ENCODE measurements around the gene IPPK. TPM values are rescaled to one million over a fixed set of nuclear protein-coding genes. Genes with fewer than 3 reads are reported as not detected.

Gene IPPK
- total RNA-seq, 2 donors from 2014 or later: 15.1 to 18.1 TPM

DNA sequence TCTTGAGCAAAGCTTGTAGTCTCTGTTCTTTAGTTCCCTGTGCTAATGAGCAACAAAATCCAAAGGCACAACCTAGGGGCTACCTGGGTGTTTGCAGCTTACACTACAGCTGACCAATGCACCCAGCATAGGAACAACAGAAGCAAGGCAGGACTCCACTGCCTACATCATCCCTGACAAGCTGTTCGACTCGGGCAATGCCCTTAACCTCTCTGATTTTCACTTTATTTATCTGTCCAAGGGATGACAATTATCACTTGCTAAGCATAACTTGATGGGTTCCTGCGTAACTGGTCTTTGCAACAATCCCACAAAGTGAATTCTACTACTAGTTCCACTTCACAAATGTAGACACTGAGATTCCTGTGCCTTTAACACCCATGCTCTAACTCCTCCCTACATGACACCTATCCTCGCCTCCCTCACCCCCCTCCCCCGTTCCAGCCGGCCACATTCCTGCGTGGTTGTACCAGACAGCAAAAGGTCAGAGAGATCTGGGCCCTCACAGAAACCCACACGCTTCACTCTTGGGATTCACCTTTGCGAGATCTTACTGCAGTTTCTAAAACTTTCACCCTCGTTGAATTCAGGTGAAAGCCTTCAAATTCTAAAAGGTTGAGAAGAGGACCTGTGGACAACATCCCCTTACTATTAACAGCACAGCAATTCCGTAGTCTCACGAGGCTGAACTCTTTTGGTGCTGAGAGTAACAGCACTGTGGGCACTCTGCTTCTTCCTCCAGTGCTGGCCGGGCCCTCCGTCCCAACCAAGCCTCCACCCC lies 995 bp downstream of the IPPK start:
- Mint-ChIP-seq H3K4me3 (peak overlapping the region; percentile 90), H3K36me3 (ENCODE audit: low read depth) (peaks cover 25% of the 10 kb centered on the region)
- no peak for ATAC-seq (replicated peaks)

DNA sequence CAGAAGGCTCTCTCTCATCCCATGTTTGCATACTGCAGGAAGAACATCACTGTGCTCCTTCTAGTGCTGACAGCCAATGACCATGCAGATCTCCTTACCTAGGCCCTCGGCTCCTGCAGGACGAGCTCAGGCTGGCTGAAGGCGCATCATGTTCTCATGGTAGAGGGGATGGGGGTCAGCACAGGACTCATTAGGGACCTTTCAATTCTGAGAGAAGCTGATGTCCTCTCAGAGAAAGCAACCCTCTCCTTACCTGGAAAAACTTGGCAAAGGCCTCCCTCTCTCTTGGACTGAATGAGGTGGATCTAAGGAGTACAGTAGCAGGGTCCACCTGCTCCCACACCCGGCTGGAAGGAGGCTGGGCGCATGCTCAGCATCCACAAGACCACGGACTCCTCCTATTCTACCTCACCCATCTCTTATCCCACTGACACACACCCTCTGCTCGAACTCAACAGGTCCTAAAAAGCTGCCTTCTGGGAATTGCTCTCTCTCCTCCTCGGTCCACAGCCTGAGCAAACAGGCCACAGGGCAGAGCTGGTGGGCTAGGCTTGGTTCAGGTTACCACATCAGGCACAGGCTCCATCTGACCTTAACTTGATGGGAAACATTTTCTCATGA lies 2.9 kb downstream of the IPPK start:
- peaks cover 25% of the 10 kb centered on the region for H3K36me3 Mint-ChIP-seq (ENCODE audit: low read depth)
- no peak for ATAC-seq (replicated peaks)
- no peaks in the 10 kb centered on the region for H3K9me3 Mint-ChIP-seq
- peak overlapping the region; percentile 90 for H3K4me3 Mint-ChIP-seq
- H3K4me1 Mint-ChIP-seq: peaks cover 32% of the 10 kb centered on the region
- H3K27me3 Mint-ChIP-seq: no peaks in the 10 kb centered on the region
- peak overlapping the region; percentile 32 for H3K27ac Mint-ChIP-seq

More for the DNA sequence above, 995 bp downstream of the IPPK start:
- peaks cover 32% of the 10 kb centered on the region for H3K4me1 Mint-ChIP-seq
- no peaks in the 10 kb centered on the region for H3K9me3 Mint-ChIP-seq
- H3K27me3 Mint-ChIP-seq: no peaks in the 10 kb centered on the region
- H3K27ac Mint-ChIP-seq: peak overlapping the region; percentile 75

DNA sequence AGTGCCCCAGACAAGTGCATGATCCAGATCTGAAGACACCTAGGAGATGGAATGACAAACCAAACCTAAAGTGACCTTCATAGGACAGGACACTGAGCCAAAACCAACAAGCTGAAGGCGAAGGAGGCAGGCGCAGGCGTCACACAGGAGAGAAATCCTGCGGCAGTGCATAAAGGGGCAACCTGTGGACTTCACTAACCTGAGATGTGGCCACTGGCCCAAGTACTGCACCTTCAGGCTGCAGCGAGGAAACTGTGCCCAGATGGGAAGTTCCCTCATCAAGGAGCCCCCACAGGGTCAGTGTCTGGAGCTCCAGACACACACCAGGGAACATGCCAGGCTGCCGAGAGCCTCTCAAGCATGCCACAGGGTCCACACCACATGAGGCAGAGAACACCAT lies 3.7 kb downstream of the IPPK start:
- ATAC-seq (replicated peaks): no peak
- H3K36me3 Mint-ChIP-seq (ENCODE audit: low read depth): peaks cover 28% of the 10 kb centered on the region
- peak overlapping the region; percentile 39 for H3K27ac Mint-ChIP-seq
- H3K9me3 Mint-ChIP-seq: no peaks in the 10 kb centered on the region
- H3K27me3 Mint-ChIP-seq: no peaks in the 10 kb centered on the region
- H3K4me1 Mint-ChIP-seq: peaks cover 38% of the 10 kb centered on the region
- H3K4me3 Mint-ChIP-seq: no peak overlapping the region

DNA sequence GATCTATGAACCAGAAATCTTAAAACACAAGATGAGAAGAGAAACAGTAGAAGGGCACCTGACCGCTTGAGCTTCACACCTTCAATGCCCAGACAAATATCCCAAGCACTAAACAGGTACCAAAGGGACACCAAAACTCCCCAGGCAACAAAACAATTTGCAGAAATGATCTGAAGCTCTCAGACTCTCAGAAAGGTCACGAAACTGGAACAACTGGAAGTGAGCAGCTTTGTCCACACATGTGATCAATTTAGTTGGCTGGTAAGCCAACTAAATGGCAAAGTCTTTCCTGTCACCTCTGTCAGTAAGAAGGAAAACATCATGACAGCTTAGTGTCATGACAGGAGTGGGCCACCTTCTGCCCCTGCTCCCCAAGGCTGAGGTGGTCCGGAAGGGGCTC lies 4.1 kb downstream of the IPPK start:
- Mint-ChIP-seq H3K4me1 (peaks cover 38% of the 10 kb centered on the region), H3K36me3 (ENCODE audit: low read depth) (peaks cover 28% of the 10 kb centered on the region), H3K4me3 (no peak overlapping the region), H3K27ac (peak overlapping the region; percentile 39), H3K9me3 (no peaks in the 10 kb centered on the region), H3K27me3 (no peaks in the 10 kb centered on the region)
- no peak for ATAC-seq (replicated peaks)

DNA sequence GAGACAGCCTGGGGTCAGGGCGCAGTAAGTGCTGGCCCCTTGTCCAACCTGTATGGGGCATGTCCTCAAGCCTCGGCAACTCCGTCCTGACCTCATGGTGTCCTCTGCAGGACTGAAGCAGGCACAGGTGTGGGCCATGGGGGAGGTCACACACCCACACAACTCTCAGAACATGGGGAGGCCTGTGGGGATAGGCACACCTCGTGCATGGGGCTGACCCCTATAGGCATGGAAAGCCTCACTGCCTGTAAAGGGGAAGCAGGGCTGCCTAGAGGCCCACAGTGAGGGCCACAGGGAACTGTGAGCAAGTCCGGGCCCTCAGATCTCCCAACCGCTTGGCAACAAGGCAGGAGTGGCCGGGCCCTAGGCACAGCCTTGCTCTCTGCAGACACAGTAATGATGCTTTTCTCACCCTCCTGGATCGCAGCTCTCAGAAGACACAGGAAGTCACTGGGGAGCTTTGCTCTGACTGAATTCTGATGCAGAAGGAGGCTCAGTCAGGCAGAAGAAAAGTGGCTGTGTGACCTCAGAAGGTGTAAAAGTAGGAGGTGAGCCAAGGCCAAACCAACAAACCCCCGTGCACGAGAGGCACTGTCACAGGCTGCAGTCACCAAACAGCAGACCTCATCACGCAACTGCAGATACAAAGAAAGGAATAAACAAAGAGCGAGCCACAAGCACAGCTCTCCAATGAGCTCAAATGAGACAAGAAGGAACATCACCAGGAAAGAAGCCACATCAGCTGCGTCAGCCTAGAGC lies 5.4 kb downstream of the IPPK start:
- Mint-ChIP-seq H3K27me3 (no peaks in the 10 kb centered on the region), H3K27ac (peak overlapping the region; percentile 55), H3K9me3 (no peaks in the 10 kb centered on the region), H3K4me1 (peaks cover 38% of the 10 kb centered on the region), H3K4me3 (peak overlapping the region; percentile 37), H3K36me3 (ENCODE audit: low read depth) (peaks cover 28% of the 10 kb centered on the region)
- peak; percentile 39 for ATAC-seq (replicated peaks)

DNA sequence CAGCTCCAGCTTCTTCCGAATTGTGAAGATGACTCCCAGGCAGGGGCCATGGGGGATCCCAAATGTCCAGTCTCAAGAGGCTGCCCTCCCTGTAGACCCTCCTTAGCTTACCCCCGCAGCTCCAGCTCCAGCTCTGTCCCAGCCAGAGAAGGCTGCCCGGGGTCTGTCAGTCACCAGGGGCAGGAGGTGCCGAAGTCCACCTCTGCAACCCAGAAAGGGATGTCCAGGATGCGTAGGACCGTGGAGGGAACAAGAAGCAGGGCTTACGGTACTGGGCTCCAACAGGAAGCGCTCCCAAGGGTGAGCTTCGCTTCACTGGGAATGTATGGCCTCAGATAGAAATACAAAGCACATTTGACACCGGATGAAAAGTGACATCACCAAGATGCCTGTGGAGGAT lies 6.0 kb downstream of the IPPK start:
- peak overlapping the region; percentile 61 for H3K27ac Mint-ChIP-seq
- no peaks in the 10 kb centered on the region for H3K9me3 Mint-ChIP-seq
- H3K4me1 Mint-ChIP-seq: peaks cover 35% of the 10 kb centered on the region
- H3K4me3 Mint-ChIP-seq: no peak overlapping the region
- no peak for ATAC-seq (replicated peaks)
- H3K36me3 Mint-ChIP-seq (ENCODE audit: low read depth): peaks cover 28% of the 10 kb centered on the region
- H3K27me3 Mint-ChIP-seq: no peaks in the 10 kb centered on the region

DNA sequence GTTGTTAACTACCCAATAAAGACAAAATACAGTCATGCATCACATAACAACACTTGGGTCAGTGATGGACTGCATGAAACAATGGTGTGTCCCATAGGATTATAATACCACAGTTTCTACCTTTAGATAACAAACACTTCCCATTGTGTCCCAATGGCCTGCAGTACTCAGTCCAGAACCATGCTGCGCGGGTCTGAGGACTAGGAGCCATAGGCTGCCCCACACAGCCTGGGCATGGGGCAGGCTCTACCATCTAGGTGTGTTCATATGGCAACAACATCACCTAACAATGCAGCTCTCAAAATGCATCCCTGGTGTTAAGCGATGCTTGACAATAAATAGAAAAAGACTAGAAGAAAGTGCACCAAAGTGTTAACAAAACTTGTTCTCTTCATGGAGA lies 6.8 kb downstream of the IPPK start:
- Mint-ChIP-seq H3K9me3 (no peaks in the 10 kb centered on the region), H3K4me3 (no peak overlapping the region), H3K4me1 (peaks cover 28% of the 10 kb centered on the region), H3K27ac (no peak overlapping the region), H3K36me3 (ENCODE audit: low read depth) (peaks cover 35% of the 10 kb centered on the region), H3K27me3 (no peaks in the 10 kb centered on the region)
- no peak for ATAC-seq (replicated peaks)

DNA sequence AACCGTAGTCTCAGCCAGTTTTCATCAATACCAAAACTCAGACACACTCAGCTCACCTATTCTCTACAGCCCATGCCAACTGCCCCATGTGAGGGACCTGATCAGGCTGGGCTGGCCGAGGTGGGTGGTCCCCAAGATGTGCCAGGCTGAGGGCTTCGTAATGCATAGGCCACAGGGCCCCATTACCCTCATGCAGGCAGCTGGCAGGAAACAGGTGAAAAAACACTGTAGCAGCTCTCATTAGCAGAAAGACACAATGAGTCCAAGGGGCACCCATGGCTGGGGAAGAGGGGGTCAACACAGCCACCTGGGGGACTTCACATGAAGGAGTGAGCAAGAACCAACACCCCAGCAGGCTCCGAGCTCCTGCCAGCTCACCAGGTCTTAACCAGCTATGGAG lies 8.2 kb downstream of the IPPK start:
- Mint-ChIP-seq H3K4me1 (peaks cover 22% of the 10 kb centered on the region), H3K36me3 (ENCODE audit: low read depth) (peaks cover 38% of the 10 kb centered on the region), H3K27ac (peak overlapping the region; percentile 65), H3K4me3 (no peak overlapping the region), H3K9me3 (no peaks in the 10 kb centered on the region), H3K27me3 (no peaks in the 10 kb centered on the region)
- no peak for ATAC-seq (replicated peaks)

DNA sequence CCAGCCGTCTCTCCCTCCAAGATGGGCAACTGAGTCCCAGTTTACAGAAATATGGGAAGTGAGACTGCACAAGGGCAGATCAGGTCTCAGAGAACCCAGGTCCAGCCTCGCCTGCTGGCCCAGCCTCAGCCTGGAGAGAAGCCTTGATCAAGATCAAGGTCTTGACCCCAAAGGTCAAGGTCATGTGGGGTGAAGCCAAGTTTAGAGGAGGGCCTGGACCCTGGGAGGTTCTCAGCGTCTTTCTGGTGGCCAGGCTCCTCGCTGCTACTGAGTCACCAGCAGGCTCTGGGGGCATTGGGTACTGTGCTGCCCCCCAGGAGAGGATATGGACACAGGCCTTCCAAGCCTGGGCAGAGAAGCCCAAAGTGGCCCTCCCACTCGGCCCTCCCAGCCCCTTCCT lies 8.8 kb downstream of the IPPK start:
- Mint-ChIP-seq H3K27ac (peak overlapping the region; percentile 65), H3K4me1 (peaks cover 22% of the 10 kb centered on the region), H3K4me3 (no peak overlapping the region), H3K9me3 (no peaks in the 10 kb centered on the region), H3K27me3 (no peaks in the 10 kb centered on the region), H3K36me3 (ENCODE audit: low read depth) (peaks cover 41% of the 10 kb centered on the region)
- ATAC-seq (replicated peaks): no peak

DNA sequence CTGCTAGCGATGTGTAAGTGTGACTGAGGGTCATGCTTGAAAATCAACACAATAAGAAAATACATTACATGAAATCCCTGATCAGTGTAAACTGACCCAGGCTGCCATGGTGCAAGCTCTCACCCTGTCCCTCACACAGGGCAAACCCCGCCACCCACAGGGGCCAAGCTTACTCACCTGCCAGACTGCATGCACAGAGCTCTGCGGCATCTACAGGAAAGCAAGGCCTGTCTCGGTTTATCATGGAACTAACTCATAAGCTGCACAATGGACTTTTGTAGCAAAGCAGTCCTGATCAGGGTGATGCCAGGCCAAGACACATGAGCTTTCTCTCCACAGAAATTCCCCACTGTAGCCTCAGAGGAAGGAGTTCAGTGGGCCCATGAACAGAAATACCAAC lies 9.7 kb downstream of the IPPK start:
- Mint-ChIP-seq H3K4me3 (no peak overlapping the region), H3K27ac (no peak overlapping the region), H3K4me1 (peaks cover 16% of the 10 kb centered on the region), H3K27me3 (no peaks in the 10 kb centered on the region), H3K9me3 (no peaks in the 10 kb centered on the region), H3K36me3 (ENCODE audit: low read depth) (peaks cover 45% of the 10 kb centered on the region)
- no peak for ATAC-seq (replicated peaks)

DNA sequence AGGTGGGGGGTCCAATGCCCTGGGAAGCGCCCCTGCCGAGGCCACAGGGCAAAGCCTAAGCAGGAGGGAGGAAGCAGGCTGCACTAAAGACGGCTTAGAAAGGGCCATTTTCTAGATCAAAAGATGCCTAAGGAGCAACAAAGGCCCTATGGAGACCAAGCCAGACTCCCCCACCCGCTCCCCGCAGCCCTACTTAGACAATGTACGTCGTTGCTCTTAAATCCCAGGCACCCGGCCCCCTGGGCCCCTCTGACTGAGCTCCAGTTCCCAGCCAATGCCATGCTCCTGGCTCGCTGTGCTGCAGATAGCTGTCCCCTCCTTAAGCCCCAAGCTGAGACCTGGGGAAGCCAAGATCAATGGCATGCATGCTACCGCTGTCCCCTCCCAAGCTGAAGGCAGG lies 10.3 kb downstream of the IPPK start:
- Mint-ChIP-seq H3K9me3 (no peaks in the 10 kb centered on the region), H3K27me3 (no peaks in the 10 kb centered on the region), H3K4me3 (no peak overlapping the region), H3K27ac (no peak overlapping the region), H3K36me3 (ENCODE audit: low read depth) (peaks cover 42% of the 10 kb centered on the region), H3K4me1 (peaks cover 11% of the 10 kb centered on the region)
- no peak for ATAC-seq (replicated peaks)

DNA sequence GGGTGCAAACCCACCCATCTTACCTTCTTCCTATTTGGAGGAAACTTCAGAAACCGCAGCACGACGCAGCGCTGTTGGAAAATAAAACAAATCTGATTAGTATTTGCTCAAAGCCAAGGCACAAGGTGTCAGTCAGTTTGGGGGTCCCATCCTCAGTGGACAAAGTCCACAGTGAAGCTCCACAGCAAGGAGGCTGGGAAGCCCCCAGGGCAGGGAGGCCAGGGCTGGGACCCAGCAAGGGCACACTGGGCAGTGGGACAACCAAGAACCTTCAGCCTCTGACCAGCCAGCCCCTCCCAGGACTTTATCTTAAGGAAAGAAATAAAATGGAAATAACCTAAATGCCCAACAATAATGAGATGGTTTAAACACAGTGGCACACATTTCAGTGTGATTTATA lies 11.3 kb downstream of the IPPK start:
- ATAC-seq (replicated peaks): no peak
- H3K27ac Mint-ChIP-seq: no peak overlapping the region
- H3K36me3 Mint-ChIP-seq (ENCODE audit: low read depth): peaks cover 50% of the 10 kb centered on the region
- H3K4me1 Mint-ChIP-seq: peaks cover 6% of the 10 kb centered on the region
- no peaks in the 10 kb centered on the region for H3K27me3 Mint-ChIP-seq
- H3K9me3 Mint-ChIP-seq: no peaks in the 10 kb centered on the region
- no peak overlapping the region for H3K4me3 Mint-ChIP-seq

DNA sequence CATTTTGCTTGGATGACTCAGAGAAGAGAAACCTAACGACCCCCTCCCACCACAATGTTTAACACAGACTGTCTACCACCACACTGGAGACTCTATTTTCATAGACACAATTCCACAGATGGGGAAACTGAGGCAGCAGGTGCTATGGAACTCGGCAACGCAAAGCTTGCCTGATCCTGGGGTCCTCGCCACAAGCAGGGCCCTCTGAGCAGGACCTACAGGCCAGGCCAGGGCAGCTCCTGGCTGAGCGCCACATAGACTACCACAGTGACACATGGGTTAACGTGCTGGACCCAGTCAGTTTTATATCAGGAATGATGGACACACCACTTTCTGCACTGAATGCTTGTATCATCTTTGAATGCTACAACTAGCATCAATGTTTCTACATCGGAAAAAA lies 11.8 kb downstream of the IPPK start:
- H3K27me3 Mint-ChIP-seq: no peaks in the 10 kb centered on the region
- H3K36me3 Mint-ChIP-seq (ENCODE audit: low read depth): peaks cover 54% of the 10 kb centered on the region
- no peak overlapping the region for H3K27ac Mint-ChIP-seq
- ATAC-seq (replicated peaks): no peak
- H3K4me3 Mint-ChIP-seq: no peak overlapping the region
- H3K4me1 Mint-ChIP-seq: peaks cover 6% of the 10 kb centered on the region
- H3K9me3 Mint-ChIP-seq: no peaks in the 10 kb centered on the region

DNA sequence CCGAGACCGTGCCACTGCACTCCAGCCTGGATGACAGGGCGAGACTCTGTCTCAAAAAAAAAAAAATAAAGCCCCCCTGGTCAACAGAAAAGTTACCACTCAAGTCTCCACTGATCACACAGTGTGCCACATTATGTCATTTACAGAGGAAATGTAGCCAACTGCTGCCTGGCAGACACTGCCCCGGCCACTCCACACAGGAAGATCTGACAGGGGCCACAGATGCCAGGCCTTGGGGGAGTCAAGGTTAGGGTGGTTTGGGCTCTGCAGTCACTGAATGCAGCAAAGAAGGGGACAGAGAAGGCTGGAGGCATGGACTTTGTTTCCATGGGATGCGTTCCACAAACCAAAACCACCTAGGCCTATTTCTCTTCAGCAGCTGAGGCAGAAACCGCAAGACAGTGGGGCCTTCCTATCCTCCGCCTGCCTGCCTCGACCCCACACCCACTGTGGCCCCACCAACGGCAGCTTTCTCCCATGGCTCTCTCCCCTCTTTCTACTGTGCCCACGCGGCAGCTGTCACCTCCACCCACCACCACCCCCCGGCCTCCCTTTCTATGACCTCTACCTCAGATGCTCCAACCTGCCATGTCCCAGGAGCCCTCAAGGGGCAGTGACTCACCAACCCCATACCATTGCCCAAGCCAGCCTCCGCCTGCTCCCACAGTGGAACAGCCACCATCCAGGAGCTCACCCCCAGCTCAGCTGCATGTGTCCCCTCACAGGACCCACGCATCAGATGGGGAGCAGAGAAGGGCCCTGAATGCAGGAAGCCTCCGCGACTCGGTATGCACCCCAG lies 12.4 kb downstream of the IPPK start:
- ATAC-seq (replicated peaks): no peak
- Mint-ChIP-seq H3K4me3 (no peak overlapping the region), H3K9me3 (no peaks in the 10 kb centered on the region), H3K27ac (no peak overlapping the region), H3K36me3 (ENCODE audit: low read depth) (peaks cover 60% of the 10 kb centered on the region), H3K4me1 (peaks cover 6% of the 10 kb centered on the region), H3K27me3 (no peaks in the 10 kb centered on the region)
